SU-DHL-6 (cell line): ENCODE measurements around the gene ZNF536.

Source experiments
- EZH2phosphoT487 ChIP-seq: fragments of 200-600 bp; sonication (generic), shearing (Covaris generic); conservative IDR thresholded peaks from 2 replicates; pipeline ENCODE4 v1.6.1; 2018; ENCODE audit warnings: mild to moderate bottlenecking, antibody characterized with exemption, low read length, moderate library complexity, mixed read lengths
- TF ChIP-seq, protein P1 (sequence below): fragments of 200-600 bp; sonication (generic); IDR thresholded peaks from one replicate; pipeline ENCODE4 v1.5.1; 2017; ENCODE audit warnings: antibody characterized with exemption, mild to moderate bottlenecking, low read length, moderate library complexity; ENCODE audit not compliant: insufficient read depth, poor library complexity, severe bottlenecking

DNA sequence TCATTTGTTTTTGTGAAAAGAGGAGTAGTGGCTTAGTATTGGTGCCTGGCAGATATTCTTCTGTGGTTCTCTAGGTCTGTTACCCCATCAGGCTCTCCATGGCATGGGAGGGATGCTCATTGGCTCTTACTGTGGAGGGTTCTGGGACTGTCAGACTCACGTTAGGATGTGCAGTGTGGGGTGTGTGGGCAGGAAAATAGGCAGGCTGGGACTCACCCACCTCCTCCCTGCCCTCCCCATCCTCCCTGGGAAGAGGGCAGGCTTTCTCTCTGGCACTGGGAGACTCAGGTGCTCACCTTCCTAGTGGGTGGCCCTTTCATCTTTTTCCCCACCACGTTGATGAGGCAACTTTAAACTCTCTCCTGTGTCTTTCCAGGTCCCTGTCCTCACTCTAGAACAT, 44.2 kb downstream of the ZNF536 start:
- TF ChIP-seq, protein P1, sequence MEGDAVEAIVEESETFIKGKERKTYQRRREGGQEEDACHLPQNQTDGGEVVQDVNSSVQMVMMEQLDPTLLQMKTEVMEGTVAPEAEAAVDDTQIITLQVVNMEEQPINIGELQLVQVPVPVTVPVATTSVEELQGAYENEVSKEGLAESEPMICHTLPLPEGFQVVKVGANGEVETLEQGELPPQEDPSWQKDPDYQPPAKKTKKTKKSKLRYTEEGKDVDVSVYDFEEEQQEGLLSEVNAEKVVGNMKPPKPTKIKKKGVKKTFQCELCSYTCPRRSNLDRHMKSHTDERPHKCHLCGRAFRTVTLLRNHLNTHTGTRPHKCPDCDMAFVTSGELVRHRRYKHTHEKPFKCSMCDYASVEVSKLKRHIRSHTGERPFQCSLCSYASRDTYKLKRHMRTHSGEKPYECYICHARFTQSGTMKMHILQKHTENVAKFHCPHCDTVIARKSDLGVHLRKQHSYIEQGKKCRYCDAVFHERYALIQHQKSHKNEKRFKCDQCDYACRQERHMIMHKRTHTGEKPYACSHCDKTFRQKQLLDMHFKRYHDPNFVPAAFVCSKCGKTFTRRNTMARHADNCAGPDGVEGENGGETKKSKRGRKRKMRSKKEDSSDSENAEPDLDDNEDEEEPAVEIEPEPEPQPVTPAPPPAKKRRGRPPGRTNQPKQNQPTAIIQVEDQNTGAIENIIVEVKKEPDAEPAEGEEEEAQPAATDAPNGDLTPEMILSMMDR = no peak
- no peak for TF ChIP-seq EZH2phosphoT487
